HG03196 (cell line): ENCODE data around the gene SNTA1.
A peak's percentile ranks its signal among the peaks of the same experiment; 100 is the strongest.
"Not testable (repeated sequence)": the region's sequence is repeated elsewhere in the genome, so short reads cannot be mapped to it uniquely, and the experiment has no call there.

Experiments
- ATAC-seq: cut with Tn5 transposase; IDR thresholded peaks from one replicate; pipeline ENCODE4 v1.9.1; 2021; ENCODE audit not compliant: unreplicated experiment

SNTA1 gene

DNA sequence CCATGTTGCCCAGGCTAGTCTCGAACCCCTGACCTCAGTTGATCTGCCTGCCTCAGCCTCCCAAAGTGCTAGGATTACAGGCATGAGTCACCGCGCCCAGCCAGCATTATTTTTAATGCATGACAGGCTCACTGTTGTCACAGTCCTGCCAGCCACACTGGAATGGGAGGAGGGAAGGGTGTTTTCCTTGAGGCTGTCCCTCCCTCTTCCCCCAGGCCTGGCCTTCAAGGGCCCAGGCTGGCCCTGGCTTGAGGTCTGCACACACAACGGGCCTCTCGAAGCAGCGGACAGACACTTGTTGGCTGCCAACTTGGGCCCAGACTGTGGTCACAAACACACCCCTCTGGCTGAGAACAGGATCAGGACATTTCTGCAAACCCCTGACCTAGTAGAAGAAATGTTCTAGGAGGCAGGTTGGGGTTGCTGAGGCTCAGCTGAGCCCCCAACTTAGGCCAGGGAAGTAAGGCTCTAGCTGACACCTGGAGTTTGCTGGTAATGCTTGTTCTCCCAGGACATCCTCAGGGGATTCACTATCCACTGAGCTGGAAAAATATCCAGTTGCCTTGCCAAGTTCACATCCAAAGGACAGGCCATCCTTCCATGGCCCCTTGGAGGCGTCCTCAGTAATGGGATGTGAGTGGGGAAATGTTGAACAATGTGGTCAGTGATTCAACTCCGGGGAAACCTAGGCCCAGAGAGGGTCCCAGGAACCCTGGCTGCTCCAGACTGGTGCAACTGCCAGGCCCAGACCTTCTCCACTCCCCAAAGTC is 9.9 kb downstream of the SNTA1 start:
- no peak for ATAC-seq

DNA sequence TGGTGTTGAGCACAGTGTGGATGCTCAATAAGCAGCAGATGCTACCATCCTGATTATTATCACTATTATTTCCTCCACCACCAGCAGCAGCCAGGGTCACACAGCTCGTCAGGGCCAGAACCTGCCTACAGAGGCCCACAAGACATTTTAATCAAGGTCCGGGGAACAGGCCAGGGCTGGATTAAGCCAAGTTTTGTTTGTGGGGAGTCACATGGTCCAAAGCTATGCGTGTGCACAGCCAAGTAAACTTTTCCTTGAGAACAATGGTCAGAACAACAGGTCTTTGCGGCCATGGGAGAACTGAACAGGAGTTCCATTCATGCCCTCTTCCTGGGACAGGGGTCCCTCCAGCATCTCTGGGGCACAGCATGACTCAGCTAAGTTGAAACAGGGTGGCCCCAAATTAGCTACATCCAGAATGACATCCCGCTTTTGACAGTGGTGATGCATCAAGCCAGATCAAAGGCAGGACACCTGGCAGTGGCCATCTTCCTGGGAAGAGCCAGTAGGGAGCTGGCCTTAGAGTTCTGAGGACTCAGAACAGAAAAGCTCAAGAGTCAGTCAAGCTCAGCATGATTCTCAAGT is 11.7 kb downstream of the SNTA1 start:
- no peak for ATAC-seq

DNA sequence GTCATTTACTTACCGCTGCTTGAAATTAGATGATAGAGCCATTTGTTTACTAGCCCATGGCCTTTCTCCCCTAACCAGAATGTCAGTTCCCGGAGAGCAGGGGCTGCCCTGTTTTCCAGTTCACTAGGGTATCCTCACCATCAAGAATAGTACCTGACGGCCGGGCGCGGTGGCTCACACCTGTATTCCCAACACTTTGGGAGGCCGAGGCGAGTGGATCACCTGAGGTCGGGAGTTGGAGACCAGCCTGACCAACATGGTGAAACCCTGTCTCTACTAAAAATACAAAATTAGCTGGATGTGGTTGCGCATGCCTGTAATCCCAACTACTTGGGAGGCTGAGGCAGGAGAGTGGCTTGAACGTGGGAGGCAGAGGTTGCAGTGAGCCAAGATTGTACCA is 19.7 kb downstream of the SNTA1 start:
- not testable (repeated sequence) for ATAC-seq

DNA sequence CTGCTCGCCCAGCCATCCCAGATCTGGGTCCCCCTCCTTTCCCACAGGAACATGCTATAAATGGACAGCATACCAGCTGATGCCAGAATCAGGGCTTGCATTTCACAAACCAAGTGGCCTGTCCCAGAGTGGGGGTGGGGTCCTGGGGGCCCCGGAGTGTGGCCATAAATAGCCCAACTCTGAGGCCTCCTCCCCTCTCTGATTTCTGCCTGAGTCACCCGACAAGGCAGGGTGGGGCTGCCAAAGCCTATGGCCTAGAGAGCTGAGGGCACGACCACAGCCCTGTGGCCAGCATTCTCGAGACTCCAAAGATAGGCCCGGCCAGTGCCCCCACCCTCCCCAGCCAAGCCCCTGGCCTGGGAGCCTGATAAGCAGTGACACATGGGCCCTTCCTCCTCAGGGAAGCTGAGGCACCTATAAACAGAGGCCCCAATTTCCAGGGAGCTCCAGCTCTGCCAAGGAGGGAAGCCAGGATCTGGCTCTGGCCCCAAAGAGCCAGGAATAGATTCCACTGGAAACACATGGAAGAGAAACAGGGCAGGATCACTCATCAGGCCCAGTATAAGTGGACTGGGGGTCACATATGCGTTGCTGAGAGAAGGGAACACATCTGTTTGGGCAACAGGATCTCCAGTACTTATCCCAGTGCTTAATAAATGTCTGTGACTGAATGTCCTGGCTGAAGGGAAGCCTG is 20.3 kb downstream of the SNTA1 start:
- ATAC-seq: no peak

DNA sequence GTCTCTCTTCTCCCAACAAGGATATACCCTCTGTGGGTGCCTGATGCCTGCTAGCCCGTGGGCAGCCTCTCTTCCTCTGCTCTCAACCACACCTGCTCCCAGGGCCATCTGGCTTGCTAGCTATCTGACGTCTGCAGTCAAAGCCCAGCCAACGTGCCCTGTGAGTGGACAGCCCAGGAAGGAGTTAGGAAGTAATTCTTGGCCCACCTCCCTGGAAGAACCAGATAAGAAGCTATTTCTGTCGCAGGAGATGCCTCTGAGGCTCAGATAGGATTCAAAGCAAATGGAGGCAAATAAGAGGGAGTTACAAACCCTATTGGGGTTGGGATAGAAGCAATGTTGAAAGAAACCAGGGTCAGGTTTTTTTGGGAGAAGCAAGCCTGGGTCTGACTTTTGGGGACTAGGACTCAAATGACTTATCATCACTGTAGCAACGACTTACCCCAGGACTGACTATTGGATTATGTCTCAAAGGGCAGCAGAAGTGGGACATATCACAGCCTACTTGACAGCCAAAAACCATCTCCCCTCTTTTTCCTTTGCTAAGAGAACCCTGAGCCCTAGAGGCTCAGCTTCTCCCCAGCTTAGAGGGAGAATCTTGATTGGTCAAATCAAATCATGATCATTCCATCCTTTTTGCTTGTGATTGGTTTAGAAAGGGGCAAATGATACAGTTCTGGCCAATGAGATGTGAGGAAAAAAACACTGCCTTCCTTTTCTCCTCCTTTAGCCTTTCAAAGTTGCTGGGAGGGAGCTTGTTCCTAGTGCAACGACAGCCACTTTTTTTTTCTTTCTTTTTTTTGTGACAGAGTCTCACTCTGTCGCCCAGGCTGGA is 24.2 kb downstream of the SNTA1 start:
- no peak for ATAC-seq

DNA sequence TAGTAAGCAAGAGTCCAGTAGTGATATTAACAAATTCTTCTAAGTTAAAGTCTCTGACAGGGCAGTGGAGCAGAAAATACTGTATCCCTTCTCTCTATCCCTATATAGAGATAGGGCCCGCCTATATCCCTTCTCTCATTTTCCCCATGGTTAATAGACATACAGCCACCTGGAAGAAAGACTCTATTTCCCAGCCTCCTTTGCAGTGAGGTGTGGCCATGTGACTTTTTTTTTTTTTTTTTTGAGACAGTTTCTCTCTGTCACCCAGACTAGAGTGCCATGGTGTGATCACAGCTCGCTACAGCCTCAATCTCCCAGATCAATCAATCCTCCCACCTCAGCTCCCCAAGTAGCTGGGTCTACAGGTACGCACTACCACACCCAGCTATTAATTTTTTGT is 25.5 kb downstream of the SNTA1 start:
- no peak for ATAC-seq

DNA sequence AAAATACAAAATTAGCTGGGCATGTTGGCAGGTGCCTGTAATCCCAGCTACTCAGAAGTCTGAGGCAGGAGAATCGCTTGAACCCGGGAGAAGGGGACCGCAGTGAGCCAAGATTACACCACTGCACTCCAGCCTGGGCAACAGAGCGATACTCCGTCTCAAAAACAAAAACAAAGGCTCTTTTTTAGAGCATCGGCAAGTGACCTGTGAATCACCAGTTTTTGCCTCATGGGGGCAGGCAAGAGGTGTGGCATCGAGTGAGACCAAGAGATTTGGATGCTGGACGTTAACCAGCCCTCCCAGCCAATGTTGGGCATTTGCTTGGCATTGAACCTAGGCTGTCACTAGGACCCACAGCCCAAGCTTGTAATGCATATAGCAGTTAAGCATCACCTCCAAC is 27.6 kb downstream of the SNTA1 start:
- no peak for ATAC-seq

DNA sequence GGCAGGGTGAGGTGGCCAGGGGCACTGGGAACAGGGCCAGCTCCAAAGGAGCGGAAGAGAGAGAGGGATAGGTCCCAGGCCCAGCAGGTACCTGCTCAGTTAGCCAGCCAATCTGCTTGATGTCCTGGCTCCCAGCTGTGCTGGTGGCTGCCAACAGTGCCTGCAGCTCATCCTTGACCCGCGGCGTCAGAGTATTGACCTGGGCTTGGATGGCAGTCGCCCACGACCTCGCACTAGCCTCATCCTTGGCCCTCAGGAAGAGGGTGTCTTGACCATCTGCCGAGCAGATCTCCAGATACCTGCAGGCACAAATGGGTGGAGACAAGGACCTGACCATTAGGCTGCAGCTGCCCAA is 31.1 kb downstream of the SNTA1 start:
- ATAC-seq: no peak

DNA sequence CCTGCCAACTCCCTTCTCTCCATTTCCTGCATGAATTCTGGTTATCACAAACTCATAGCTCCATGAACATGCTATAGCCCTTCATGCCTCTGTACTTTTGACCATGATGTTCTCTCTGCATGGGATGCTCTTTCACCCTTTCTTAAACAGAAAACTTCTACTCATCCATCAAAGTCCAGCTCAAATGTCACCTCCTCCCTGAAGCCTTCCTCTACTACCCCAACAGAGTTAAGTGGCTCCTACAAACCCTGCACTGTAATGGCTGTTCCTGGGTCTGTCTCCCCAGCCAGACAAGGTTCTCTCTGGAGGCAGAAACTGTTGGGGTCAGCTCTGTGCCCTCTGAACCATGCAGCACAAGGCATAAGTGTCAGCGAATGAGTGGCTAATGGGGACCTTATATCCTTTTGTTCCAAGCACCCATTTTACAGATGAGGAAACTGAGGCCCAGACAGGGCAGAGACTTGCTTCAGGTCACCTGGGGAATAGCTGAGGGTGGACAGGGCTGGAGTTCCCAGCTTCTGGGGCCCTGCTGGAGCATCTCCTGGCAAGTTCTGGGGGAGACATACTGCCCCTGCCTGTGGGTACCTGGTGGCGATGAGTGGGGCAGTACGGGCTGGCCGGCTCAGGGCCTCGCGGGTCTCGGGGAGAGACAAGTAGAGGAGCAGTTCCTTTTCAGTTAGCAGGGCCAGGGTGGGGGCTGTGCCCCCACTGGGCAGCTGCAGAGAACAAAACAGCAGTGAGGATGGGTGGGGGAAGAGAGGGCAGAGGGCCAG is 31.7 kb downstream of the SNTA1 start:
- ATAC-seq: no peak

DNA sequence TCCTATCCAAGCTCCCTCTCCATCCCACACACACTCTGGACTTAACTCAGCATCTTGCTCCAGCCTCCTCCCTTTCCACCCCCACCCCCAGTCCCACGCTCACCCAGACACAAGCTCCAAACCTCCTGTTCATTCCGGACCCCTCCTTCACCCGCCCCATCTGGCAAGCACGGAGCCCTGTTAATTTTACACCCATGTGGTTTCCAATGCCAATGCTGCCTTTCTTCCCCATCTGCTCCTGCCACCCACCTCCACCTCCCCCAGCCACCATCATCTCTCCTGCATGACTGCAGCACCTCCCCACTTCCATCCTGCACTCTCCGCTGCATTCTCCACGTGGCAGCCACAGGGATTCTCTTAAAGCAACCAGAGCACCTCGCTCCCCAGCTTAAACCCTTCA is 32.3 kb downstream of the SNTA1 start:
- no peak for ATAC-seq

DNA sequence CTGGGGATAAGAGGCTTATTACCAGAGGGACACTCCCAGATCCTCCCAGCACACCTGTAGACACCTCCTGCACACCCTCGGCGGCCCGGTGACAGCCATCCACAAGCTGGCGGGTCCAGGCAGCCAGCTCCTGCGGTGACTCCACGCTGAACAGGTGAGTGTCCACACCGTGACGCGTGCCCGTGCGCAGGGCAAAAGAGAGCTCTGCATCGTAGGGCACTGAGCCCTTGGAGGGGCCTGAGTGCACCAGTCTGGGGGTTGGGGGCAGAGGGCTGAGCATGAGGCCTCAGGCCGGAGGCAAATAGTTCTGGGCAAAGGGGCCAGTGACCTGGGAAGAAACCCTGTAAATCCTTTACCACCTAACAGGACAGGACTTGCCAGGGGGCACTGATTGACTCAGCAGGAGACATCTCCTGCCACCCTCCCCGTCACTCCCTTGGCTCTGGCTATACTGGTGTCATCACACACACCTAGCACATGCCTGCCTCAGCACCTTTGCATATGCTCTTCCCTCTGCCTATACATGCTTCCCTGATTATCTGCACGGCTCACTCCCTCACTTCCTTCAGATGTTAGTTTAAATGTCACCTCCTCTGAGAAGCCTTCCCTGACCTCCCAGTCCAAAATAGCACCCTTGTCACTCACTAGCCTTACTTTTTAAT is 33.4 kb downstream of the SNTA1 start:
- ATAC-seq: no peak

DNA sequence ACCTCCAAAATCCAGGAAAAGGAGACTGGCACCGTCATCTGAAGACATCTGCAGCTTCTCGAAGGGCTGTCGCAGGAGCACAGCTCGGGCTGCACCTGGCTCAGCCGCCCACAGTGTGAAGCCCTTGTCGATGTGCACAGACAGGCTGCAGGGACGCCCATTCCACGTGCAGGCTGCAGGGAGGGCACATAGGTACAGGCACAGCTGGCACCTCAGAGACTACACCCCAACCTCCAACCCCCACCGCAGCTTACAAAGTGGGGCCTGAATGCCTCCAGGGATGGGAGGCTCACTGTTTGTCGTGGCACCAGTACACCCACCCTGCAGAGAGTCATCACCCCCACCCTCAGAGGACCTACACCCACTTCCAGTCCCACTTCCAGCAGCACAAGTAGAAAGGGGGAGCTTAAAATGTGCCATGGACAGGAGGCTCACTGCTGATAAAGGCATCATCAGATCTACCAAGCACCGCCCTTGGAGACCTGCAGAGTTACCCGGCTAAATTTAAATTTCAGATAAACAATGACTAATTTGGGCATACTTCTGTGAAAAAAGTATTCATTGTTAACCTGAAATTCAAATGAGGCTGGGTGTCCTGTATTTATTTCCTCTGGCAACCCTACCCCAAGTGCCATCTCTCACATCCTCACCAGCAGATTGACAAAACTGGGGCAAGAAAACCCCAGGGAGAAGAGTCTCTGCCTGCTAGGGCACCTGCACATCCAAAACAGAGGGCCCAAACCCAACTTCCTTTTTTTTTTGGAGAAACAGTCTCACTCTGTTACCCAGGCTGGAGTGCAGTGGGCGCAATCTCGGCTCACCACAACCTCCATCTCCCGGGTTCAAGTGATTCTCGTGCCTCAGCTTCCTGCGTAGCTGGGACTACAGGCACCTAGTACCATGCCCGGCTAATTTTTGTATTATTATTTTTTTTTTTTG is 34.6 kb downstream of the SNTA1 start:
- peak; percentile 55 for ATAC-seq

DNA sequence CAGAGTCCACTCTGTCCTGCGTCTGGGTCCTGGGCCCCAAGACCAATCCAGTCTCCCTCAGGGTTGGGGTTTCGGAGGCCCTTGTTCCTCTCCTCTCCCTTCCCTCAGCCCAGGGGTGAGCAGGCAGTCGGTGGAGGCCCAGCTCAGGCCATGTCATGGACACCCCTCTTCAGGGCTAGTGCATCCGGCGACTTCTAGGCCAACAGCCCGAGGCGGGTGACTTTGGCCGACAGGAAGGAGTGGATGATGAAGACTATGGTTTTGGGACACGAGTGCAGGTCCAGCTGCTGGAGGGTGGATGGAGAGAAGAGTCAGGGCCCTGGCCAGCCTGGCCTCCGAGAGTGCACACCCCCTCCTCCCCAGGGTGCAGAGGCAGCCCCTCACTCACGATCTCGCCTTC is 35.2 kb downstream of the SNTA1 start:
- ATAC-seq: no peak

DNA sequence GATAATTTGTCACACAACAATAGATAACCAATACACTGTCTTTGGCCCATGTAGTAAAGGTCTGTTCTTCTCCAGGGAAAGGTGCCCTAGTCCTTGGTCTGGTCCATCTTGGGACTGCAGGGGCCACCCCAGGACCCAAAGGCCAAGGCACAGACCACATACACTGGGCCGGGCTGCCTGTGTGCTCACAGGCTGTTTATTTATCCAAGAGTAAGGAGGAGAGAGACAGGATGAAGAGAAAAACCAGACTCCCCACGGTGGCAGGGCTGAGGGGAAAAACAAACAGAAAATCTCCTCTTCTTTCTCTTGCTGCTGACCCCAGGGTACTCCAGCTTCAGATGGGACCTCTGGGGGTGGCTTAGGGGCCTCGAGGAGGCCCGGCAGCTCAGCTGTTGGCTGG is 35.8 kb downstream of the SNTA1 start:
- ATAC-seq: no peak

DNA sequence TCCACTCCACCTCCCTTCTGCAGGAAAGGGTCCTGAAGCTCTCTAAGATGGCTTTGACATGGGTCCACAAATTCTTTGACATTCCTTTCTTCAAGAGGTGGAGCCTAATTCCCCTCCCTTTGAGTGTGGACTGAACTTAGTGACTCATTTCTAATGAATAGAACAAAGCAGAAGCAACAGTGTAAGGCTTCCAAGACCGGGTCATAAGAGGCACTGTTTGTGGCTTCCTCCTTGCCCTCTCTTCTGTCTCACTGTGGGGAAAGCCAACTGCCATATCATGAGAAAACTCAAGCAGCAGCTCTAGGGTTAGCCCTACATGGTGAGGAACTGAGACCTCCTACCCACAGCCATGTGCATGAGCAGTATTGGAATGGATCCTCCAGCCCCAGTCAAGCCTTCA is 36.3 kb downstream of the SNTA1 start:
- no peak for ATAC-seq

DNA sequence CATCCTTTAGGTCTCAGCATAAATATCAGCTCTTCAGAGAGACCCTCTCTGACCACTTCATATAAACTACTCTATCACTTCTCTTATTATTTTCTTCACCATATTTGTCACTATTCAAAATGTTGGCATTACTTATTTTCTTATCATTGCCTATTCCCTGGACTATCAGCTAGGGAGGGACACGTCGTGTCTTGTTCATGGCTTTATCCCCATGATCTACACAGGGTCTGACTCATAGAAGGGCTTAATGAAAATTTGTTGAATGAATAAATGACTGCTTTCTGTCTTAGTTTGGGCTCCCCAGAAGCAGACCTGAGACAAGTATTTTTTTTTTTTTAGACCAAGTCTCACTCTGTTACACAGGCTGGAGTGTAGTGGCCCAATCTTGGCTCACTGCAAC is 39.3 kb downstream of the SNTA1 start:
- no peak for ATAC-seq

DNA sequence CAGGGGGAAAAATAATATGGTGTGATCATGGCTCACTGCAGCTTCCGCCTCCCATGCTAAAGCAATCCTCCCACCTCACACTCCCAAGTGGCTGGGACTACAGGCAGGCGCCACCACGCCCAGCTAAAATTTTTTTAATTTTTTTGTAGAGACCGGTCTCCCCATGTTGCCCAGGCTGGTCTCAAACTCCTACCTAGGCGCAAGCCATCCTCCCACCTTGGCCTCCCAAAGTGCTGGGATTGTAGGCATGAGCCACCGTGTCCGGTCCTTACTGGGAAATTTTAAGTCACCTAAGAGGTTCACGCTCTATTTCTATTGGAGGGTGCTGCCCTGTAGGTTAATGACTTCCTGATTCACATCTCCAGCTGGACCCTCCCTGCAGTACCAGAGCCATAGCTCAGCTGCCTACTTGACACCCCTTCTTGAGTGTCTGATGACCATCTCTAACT is 41.6 kb downstream of the SNTA1 start:
- no peak for ATAC-seq

DNA sequence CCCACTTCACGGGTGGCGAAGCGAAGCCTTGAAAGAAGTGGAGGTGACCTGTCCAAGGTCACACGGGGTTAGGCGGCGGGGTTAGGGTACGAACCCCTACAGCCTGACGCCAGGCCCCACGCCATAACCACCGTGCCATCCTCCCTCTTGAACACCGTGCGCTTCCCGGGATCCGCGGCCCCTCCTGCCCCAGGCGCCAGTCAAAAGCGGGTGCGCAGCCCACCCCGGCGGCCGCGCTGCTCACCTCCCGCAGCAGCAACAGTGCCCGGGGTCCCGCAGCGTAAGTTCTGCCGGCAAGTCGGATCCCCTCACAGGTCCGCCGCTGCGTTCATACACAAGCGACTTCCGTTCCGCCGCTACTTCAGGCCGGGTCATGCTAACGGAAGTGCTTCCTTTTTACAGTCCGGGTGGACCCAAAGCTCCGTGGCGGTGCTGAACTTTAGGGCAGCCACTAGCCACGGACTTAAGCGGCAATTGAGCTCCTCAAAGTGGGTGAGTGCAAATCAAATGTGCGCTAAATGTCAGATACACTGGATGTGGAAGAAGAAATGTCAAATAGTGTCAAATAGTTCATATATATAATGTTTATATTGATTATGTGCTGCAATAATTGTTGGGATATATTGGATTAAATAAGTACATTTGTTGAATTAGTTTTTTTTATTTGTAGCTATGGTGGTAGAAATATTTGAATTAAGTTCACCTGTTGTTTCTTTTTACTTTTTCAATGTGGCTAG is 42.2 kb downstream of the SNTA1 start, which contains the start of gene CDK5RAP1:
Gene CDK5RAP1 (minus strand): TSS at position 336 of the 737 bp plus-strand sequence. CDS start 4,455 bp downstream, outside the sequence.
- peak; percentile 76 for ATAC-seq
